GM23338 (cell line): Measurements from ENCODE around the gene HORMAD2. TPM values are rescaled to one million over a fixed set of nuclear protein-coding genes. Genes with fewer than 3 reads are reported as not detected.

ENCODE experiments used
- ATAC-seq: fragments of 200-7000 bp; cut with Tn5 transposase; 3 replicates; pipeline ENCODE4 v1.9.1; 2020
- DNase-seq: peaks from one replicate; pipeline ENCODE4 v3.0.0-alpha.2; 2015; ENCODE audit warnings: low spot score
- H2AFZ ChIP-seq: fragments of 200-600 bp; sonication (generic); 2 replicates; pipeline ENCODE4 v1.8.0; 2016; ENCODE audit warnings: antibody characterized with exemption, mild to moderate bottlenecking, moderate library complexity
- H3F3A ChIP-seq: fragments of 200-600 bp; sonication (generic); replicated peaks from 2 replicates; pipeline ENCODE4 v1.8.0; 2017; ENCODE audit warnings: antibody characterized with exemption, mixed run types, low read depth
- H3K27ac ChIP-seq: fragments of 200-600 bp; sonication (generic); 2 replicates; pipeline ENCODE4 v1.6.1; 2016; ENCODE audit warnings: low read depth
- H3K27me3 ChIP-seq: fragments of 200-600 bp; sonication (generic); 2 replicates; pipeline ENCODE4 v1.8.0; 2016; ENCODE audit warnings: mild to moderate bottlenecking, mixed run types, moderate library complexity; ENCODE audit not compliant: insufficient read depth
- H3K36me3 ChIP-seq: fragments of 200-600 bp; sonication (generic); 2 replicates; pipeline ENCODE4 v1.8.0; 2016; ENCODE audit warnings: mild to moderate bottlenecking; ENCODE audit not compliant: insufficient read depth
- H3K4me1 ChIP-seq: fragments of 200-600 bp; sonication (generic); 2 replicates; pipeline ENCODE4 v1.8.0; 2016; ENCODE audit warnings: mild to moderate bottlenecking, moderate library complexity; ENCODE audit not compliant: insufficient read depth
- H3K4me2 ChIP-seq: fragments of 200-600 bp; sonication (generic); 2 replicates; pipeline ENCODE4 v1.7.1; 2017; ENCODE audit warnings: mixed run types
- H3K4me3 ChIP-seq: fragments of 200-600 bp; sonication (generic); 2 replicates; pipeline ENCODE4 v1.6.1; 2016; ENCODE audit warnings: mixed run types
- H3K79me2 ChIP-seq: fragments of 200-600 bp; sonication (generic); replicated peaks from 2 replicates; pipeline ENCODE4 v1.8.0; 2017; ENCODE audit warnings: mild to moderate bottlenecking; ENCODE audit not compliant: insufficient read depth
- H3K9me2 ChIP-seq: fragments of 200-600 bp; sonication (generic); 2 replicates; pipeline ENCODE4 v1.8.0; 2017; ENCODE audit not compliant: insufficient read depth
- H4K20me1 ChIP-seq: fragments of 200-600 bp; sonication (generic); replicated peaks from 2 replicates; pipeline ENCODE4 v1.8.0; 2017; ENCODE audit warnings: mild to moderate bottlenecking; ENCODE audit not compliant: insufficient read depth
- H3K27ac Mint-ChIP-seq: 2 replicates; pipeline ENCODE4 v1.8.0; 2020; ENCODE audit warnings: inconsistent platforms, mild to moderate bottlenecking, moderate library complexity, mixed read lengths
- H3K27me3 Mint-ChIP-seq: 3 replicates; pipeline ENCODE4 v1.8.0; 2022; ENCODE audit warnings: low read depth, mild to moderate bottlenecking, moderate library complexity, mixed read lengths, inconsistent platforms; ENCODE audit not compliant: insufficient read depth, poor library complexity
- H3K36me3 Mint-ChIP-seq: 3 replicates; pipeline ENCODE4 v1.8.0; 2021; ENCODE audit warnings: low read depth, mild to moderate bottlenecking, inconsistent platforms, moderate library complexity, mixed read lengths
- H3K4me1 Mint-ChIP-seq: 3 replicates; pipeline ENCODE4 v1.8.0; 2020; ENCODE audit warnings: mild to moderate bottlenecking, inconsistent platforms, mixed read lengths
- H3K4me3 Mint-ChIP-seq: 3 replicates; pipeline ENCODE4 v1.8.0; 2021; ENCODE audit warnings: moderate library complexity, mild to moderate bottlenecking, inconsistent platforms, mixed read lengths
- H3K9me3 Mint-ChIP-seq: 3 replicates; pipeline ENCODE4 v1.8.0; 2020; ENCODE audit warnings: moderate library complexity, mild to moderate bottlenecking, inconsistent platforms, mixed read lengths
- EZH2 ChIP-seq: fragments of 200-600 bp; sonication (generic); IDR thresholded peaks from one replicate; pipeline ENCODE4 v1.8.0; 2017; ENCODE audit warnings: antibody characterized with exemption, mild to moderate bottlenecking, low read depth; ENCODE audit not compliant: unreplicated experiment
- JUNB ChIP-seq: IDR thresholded peaks from one replicate; pipeline ENCODE4 v1.6.1; 2016; ENCODE audit warnings: antibody characterized with exemption; ENCODE audit not compliant: unreplicated experiment
- POLR2AphosphoS5 ChIP-seq: IDR thresholded peaks from 2 replicates; pipeline ENCODE4 v1.6.1; 2016; ENCODE audit warnings: antibody characterized with exemption, low read depth
- STAT1 ChIP-seq: IDR thresholded peaks from one replicate; pipeline ENCODE4 v1.6.1; 2016; ENCODE audit warnings: antibody characterized with exemption; ENCODE audit not compliant: unreplicated experiment
- ZNF114 ChIP-seq: fragments of 250-450 bp; sonication (Bioruptor Pico); IDR thresholded peaks from 2 replicates; pipeline ENCODE4 v1.5.0; 2020; ENCODE audit warnings: mild to moderate bottlenecking, moderate library complexity
- polyA plus RNA-seq: library from polyadenylated mRNA; unstranded; fragments of >200 nt; fragmentation: Nextera tagmentation; extraction: Ambion mirVana; gene quantifications from 2 replicates; pipeline ENCODE4 v1.2.1, GENCODE V29; 2016
- total RNA-seq: library from RNA; depleted of rRNA; stranded (reverse); fragments of >200 nt; shearing (Covaris generic); gene quantifications from 2 replicates; pipeline ENCODE4 v1.2.3, GENCODE V29; 2014
- TF ChIP-seq, protein P1 (sequence below): IDR thresholded peaks from 2 replicates; pipeline ENCODE4 v1.6.1; 2016; ENCODE audit warnings: antibody characterized with exemption

The HORMAD2 gene
- total and polyA plus RNA-seq, 2 experiments from 2014 or later: 0.40 TPM; not detected in 1

DNA sequence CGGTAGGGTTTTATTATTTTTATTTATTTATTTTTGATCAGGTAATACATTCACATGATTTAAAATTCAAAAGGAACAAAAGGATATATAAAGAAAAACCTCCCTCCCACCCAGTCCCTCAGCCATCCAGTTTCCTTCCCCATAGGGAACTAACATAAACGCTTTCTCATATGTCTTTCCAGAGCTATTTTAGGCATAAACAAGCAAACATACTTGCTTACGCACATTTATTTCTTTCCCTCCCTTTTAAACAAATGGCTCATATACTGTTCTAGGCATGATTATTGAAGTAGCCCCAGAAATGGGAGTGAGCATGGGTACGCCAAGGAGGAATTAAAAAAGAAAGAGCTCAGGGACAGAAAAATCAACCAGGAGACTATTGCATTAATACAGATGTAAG, 102.6 kb downstream of the HORMAD2 start:
- H3K9me2 ChIP-seq: no peaks in the 10 kb centered on the region
- H3K27me3 ChIP-seq: no peaks in the 10 kb centered on the region
- H4K20me1 ChIP-seq: no peaks in the 10 kb centered on the region
- DNase-seq (no peak), ATAC-seq (no peak)
- Mint-ChIP-seq H3K4me1 (peaks cover 26% of the 10 kb centered on the region; the same call in 2 of the 3 replicates), H3K27me3 (peaks cover 2% of the 10 kb centered on the region), H3K27ac (no peak overlapping the region), H3K9me3 (no peaks in the 10 kb centered on the region), H3K4me3 (no peak overlapping the region), H3K36me3 (no peaks in the 10 kb centered on the region)
- no peaks in the 10 kb centered on the region for H3F3A ChIP-seq
- H3K4me1 ChIP-seq: peaks cover 31% of the 10 kb centered on the region
- H3K79me2 ChIP-seq: no peaks in the 10 kb centered on the region
- TF ChIP-seq, protein P1, sequence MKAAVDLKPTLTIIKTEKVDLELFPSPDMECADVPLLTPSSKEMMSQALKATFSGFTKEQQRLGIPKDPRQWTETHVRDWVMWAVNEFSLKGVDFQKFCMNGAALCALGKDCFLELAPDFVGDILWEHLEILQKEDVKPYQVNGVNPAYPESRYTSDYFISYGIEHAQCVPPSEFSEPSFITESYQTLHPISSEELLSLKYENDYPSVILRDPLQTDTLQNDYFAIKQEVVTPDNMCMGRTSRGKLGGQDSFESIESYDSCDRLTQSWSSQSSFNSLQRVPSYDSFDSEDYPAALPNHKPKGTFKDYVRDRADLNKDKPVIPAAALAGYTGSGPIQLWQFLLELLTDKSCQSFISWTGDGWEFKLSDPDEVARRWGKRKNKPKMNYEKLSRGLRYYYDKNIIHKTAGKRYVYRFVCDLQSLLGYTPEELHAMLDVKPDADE: no peak
- TF ChIP-seq POLR2AphosphoS5: no peak
- H3K4me2 ChIP-seq: no peak overlapping the region
- no peak overlapping the region for H3K4me3 ChIP-seq
- no peak overlapping the region for H3K27ac ChIP-seq
- no peak overlapping the region for H2AFZ ChIP-seq
- no peaks in the 10 kb centered on the region for H3K36me3 ChIP-seq

DNA sequence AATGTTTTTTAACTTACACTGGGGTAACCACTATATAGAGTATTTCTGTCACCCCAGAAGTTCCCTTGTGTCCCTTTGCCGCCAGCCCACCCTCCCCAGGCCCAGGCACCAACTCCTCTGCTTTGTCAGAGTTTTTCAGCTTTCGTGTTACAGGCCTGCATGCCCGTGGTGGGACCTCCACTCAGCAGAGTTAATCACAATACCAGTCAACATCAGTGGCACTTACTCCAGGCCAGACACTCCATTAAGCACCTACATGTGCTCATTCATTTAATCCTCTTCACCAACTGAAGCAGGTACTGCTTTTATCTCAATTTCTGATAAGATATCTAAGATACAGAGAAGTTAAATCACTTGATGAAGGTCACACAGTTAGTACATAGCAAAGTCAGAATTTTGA, 103.0 kb downstream of the HORMAD2 start:
- Histone ChIP-seq H3K4me2 (no peak overlapping the region), H3K27me3 (no peaks in the 10 kb centered on the region), H3F3A (no peaks in the 10 kb centered on the region), H3K79me2 (no peaks in the 10 kb centered on the region), H3K36me3 (no peaks in the 10 kb centered on the region), H4K20me1 (no peaks in the 10 kb centered on the region), H3K4me3 (no peak overlapping the region), H2AFZ (no peak overlapping the region), H3K4me1 (peaks cover 31% of the 10 kb centered on the region), H3K27ac (no peak overlapping the region), H3K9me2 (no peaks in the 10 kb centered on the region)
- Mint-ChIP-seq H3K4me3 (no peak overlapping the region), H3K27ac (no peak overlapping the region), H3K27me3 (peaks cover 2% of the 10 kb centered on the region), H3K36me3 (no peaks in the 10 kb centered on the region), H3K4me1 (peaks cover 25% of the 10 kb centered on the region; the same call in 2 of the 3 replicates), H3K9me3 (no peaks in the 10 kb centered on the region)
- TF ChIP-seq EZH2: no peak
- no peak for TF ChIP-seq ZNF114 (CRISPR knock-in tag)
- no peak for TF ChIP-seq POLR2AphosphoS5
- TF ChIP-seq JUNB: no peak
- ATAC-seq: no peak
- no peak for DNase-seq

DNA sequence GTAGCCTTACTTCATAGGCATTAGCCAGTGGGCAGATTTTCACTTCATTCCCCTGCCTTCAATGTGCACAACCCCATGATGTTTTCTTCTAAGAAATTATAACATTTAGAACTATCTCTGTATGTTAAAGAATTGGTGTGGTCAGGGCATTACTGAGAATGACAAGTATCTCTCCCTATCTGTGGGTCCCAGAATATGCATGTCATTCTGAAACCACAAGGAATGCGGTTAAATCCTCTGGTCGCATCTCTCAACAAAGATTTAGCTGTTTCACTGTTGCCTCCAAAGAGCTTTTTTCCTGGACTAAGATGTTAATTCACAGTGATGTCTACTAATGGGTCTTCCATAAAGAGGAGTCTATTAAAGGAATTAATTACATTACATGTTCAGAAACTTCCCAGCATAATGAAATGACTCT, 103.6 kb downstream of the HORMAD2 start:
- no peaks in the 10 kb centered on the region for H3F3A ChIP-seq
- H2AFZ ChIP-seq: no peak overlapping the region
- H3K79me2 ChIP-seq: no peaks in the 10 kb centered on the region
- Mint-ChIP-seq H3K4me3 (no peak overlapping the region), H3K9me3 (no peaks in the 10 kb centered on the region), H3K4me1 (peaks cover 24% of the 10 kb centered on the region; the same call in 2 of the 3 replicates), H3K27me3 (peaks cover 2% of the 10 kb centered on the region), H3K27ac (no peak overlapping the region), H3K36me3 (no peaks in the 10 kb centered on the region)
- DNase-seq (no peak), ATAC-seq (no peak)
- no peak overlapping the region for H3K4me2 ChIP-seq
- H3K27me3 ChIP-seq: no peaks in the 10 kb centered on the region
- H3K9me2 ChIP-seq: no peaks in the 10 kb centered on the region
- H4K20me1 ChIP-seq: no peaks in the 10 kb centered on the region
- H3K27ac ChIP-seq: no peak overlapping the region
- H3K4me1 ChIP-seq: peaks cover 31% of the 10 kb centered on the region
- no peaks in the 10 kb centered on the region for H3K36me3 ChIP-seq
- no peak for TF ChIP-seq STAT1
- no peak overlapping the region for H3K4me3 ChIP-seq
